OCI-LY3 (cell line): ENCODE data around the gene KCNA1.

Experiments used
- CTCF ChIP-seq: fragments of 200-600, 300-600 bp; sonication (generic); IDR thresholded peaks from 2 replicates; pipeline ENCODE4 v1.5.1; 2014; ENCODE audit warnings: antibody characterized with exemption, low read length, low read depth
- EZH2phosphoT487 ChIP-seq: fragments of 200-600 bp; shearing (Covaris generic); IDR thresholded peaks from 2 replicates; pipeline ENCODE4 v1.6.1; 2018; ENCODE audit warnings: antibody characterized with exemption, mixed run types, low read depth

DNA sequence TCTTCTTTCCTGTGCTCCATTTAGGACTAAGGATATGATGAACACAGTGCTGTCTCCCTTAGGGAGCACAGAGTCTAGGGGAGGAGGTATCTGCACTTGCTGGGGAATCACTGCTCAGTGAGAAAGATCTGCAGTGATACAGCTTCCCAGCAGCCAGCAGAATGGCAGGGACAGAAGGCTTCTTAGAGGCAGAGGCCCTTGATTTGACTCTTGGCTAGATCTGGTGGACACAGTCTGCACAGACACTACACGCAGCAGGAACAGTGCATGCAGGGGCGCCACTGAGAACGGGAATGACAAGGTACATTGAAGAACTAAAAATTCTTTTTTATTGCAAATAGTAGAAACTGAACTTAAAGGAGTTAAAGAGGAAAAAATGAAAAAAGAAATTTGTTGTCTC lies 51.6 kb downstream of the KCNA1 start:
- TF ChIP-seq CTCF (no peak), EZH2phosphoT487 (no peak)
